GM04504 (cell line): ENCODE data around the gene PCDHB6.
"Not testable (repeated sequence)": the region's sequence is repeated elsewhere in the genome, so short reads cannot be mapped to it uniquely, and the experiment has no call there.

Source experiments
- DNase-seq: peaks from one replicate; pipeline ENCODE4 v3.0.0-alpha.2; 2012; ENCODE audit warnings: low read depth

PCDHB6 gene

GRCh38 chr5:141149812-141150211, at the start of gene PCDHB6:
Gene PCDHB6, plus strand, starts transcription at chr5:141150057. Its CDS starts 201 bp downstream, at chr5:141150258.
- DNase-seq = no peak

GRCh38 chr5:141100243-141100805, 49.5 kb upstream of the PCDHB6 start, which contains the start of gene PCDHB3:
Gene PCDHB3, plus strand, starts transcription at chr5:141100473. Its CDS starts 177 bp downstream, at chr5:141100650.
- DNase-seq = no peak

GRCh38 chr5:141101059-141101458, 48.8 kb upstream of the PCDHB6 start:
- DNase-seq = no peak

GRCh38 chr5:141102070-141102469, 47.8 kb upstream of the PCDHB6 start:
- not testable (repeated sequence) for DNase-seq

GRCh38 chr5:141102471-141102870, 47.4 kb upstream of the PCDHB6 start:
- DNase-seq = not testable (repeated sequence)

GRCh38 chr5:141105350-141105749, 44.5 kb upstream of the PCDHB6 start:
- DNase-seq = no peak

GRCh38 chr5:141119250-141119649, 30.6 kb upstream of the PCDHB6 start:
- no peak for DNase-seq

GRCh38 chr5:141121563-141121962, 28.3 kb upstream of the PCDHB6 start, which contains the start of gene PCDHB4:
Gene PCDHB4, plus strand, starts transcription at chr5:141121818. Its CDS starts 181 bp downstream, at chr5:141121999.
- no peak for DNase-seq

- no peak for DNase-seq
Measured at GRCh38 chr5:141121985-141122384, 27.9 kb upstream of the PCDHB6 start.

GRCh38 chr5:141123396-141124135, 26.3 kb upstream of the PCDHB6 start:
- DNase-seq = not testable (repeated sequence)

GRCh38 chr5:141127305-141127704, 22.6 kb upstream of the PCDHB6 start:
- no peak for DNase-seq

- DNase-seq = no peak
Measured at GRCh38 chr5:141135030-141135717, 14.7 kb upstream of the PCDHB6 start, which contains the start of gene PCDHB5. Gene PCDHB5, plus strand, starts transcription at chr5:141135206. Its CDS starts 229 bp downstream, at chr5:141135435.

- DNase-seq = no peak
Measured at GRCh38 chr5:141135718-141136266, 14.1 kb upstream of the PCDHB6 start.

- not testable (repeated sequence) for DNase-seq
Measured at GRCh38 chr5:141137346-141137745, 12.5 kb upstream of the PCDHB6 start.

GRCh38 chr5:141150224-141150992, 551 bp downstream of the PCDHB6 start:
- DNase-seq = no peak

GRCh38 chr5:141150993-141151325, 1.1 kb downstream of the PCDHB6 start:
- DNase-seq = no peak

GRCh38 chr5:141151632-141152031, 1.8 kb downstream of the PCDHB6 start:
- not testable (repeated sequence) for DNase-seq

GRCh38 chr5:141152096-141152495, 2.2 kb downstream of the PCDHB6 start:
- not testable (repeated sequence) for DNase-seq

- DNase-seq = no peak
Measured at GRCh38 chr5:141155540-141156374, 5.9 kb downstream of the PCDHB6 start.

- not testable (repeated sequence) for DNase-seq
Measured at GRCh38 chr5:141157356-141157755, 7.5 kb downstream of the PCDHB6 start.

GRCh38 chr5:141157901-141158300, 8.0 kb downstream of the PCDHB6 start:
- DNase-seq = not testable (repeated sequence)
